ENCODE measurements around the gene MAGEA3.
"Not testable (repeated sequence)": the region's sequence is repeated elsewhere in the genome, so short reads cannot be mapped to it uniquely, and the experiment has no call there.

Gene MAGEA3

DNA sequence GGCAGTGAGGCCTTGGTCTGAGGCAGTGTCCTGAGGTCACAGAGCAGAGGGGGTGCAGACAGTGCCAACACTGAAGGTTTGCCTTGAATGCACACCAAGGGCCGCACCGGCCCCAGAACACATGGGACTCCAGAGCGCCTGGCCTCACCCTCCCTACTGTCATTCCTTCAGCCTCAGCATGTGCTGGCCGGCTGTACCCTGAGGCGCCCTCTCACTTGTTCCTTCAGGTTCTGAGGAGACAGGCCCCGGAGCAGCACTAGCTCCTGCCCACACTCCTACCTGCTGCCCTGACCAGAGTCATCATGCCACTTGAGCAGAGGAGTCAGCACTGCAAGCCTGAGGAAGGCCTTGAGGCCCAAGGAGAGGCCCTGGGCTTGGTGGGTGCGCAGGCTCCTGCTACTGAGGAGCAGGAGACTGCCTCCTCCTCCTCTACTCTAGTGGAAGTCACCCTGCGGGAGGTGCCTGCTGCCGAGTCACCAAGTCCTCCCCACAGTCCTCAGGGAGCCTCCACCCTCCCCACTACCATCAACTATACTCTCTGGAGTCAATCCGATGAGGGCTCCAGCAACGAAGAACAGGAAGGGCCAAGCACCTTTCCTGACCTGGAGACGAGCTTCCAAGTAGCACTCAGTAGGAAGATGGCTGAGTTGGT lies 37.4 kb downstream of the MAGEA3 start:
- no peak for DNase-seq (ENCODE audit: low read depth)

DNA sequence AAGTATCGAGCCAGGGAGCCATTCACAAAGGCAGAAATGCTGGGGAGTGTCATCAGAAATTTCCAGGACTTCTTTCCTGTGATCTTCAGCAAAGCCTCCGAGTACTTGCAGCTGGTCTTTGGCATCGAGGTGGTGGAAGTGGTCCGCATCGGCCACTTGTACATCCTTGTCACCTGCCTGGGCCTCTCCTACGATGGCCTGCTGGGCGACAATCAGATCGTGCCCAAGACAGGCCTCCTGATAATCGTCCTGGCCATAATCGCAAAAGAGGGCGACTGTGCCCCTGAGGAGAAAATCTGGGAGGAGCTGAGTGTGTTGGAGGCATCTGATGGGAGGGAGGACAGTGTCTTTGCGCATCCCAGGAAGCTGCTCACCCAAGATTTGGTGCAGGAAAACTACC lies 37.9 kb downstream of the MAGEA3 start:
- DNase-seq (ENCODE audit: low read depth), result not testable (repeated sequence)

DNA sequence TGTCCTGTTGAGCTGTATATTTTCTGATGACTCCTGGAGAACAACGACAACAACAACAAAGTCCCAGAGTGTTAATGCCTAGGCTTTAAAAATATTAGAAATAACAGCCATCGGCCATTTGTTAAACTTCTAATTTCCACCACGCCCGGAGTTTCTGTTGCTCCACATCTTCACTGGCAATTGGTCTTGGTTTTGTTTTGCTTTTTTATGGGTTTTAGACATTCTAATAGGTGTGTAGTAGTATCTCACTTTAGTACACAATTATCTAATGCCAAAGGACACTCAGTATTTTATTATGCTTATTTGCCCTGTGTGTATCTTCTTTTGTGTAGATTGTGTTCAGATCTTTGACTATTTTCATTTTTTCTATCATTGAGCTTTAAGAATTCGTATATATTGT lies 40.0 kb downstream of the MAGEA3 start:
- DNase-seq (ENCODE audit: low read depth), result no peak

All from amniotic epithelial cell (primary cell).